Measurements from ENCODE around the gene SLC1A1. TPM values are rescaled to one million over a fixed set of nuclear protein-coding genes. Genes with fewer than 3 reads are reported as not detected.

Gene SLC1A1
- total RNA-seq, 2 experiments from 2014 or later: 0.13 TPM; not detected in 1

- ATAC-seq (no peak), DNase-seq (no peak)
- ChIA-PET CTCF (interaction anchor here (1.9 kb wide), 1 partner anchor 10 kb away, joined by 5 read pairs; no protein-coding TSS in a partner anchor), POLR2A (no interaction called here)
- Mint-ChIP-seq H3K4me3 (no peak overlapping the region), H3K4me1 (ENCODE audit: low read depth) (peaks cover 19% of the 10 kb centered on the region), H3K36me3 (ENCODE audit: low read depth) (no peaks in the 10 kb centered on the region), H3K27ac (no peak overlapping the region), H3K9me3 (ENCODE audit: insufficient read depth) (peaks cover 2% of the 10 kb centered on the region), H3K27me3 (ENCODE audit: low read depth) (peaks cover 19% of the 10 kb centered on the region)
Observed at GRCh38 chr9:4615251-4615650, 125.0 kb downstream of the SLC1A1 start.

GRCh38 chr9:4615778-4616177 is 125.5 kb downstream of the SLC1A1 start:
- ATAC-seq: peak; percentile 29
- DNase-seq: no peak
- Mint-ChIP-seq H3K4me1 (ENCODE audit: low read depth) (peaks cover 24% of the 10 kb centered on the region), H3K4me3 (no peak overlapping the region), H3K36me3 (ENCODE audit: low read depth) (peaks cover 5% of the 10 kb centered on the region), H3K27ac (no peak overlapping the region), H3K27me3 (ENCODE audit: low read depth) (peaks cover 19% of the 10 kb centered on the region), H3K9me3 (ENCODE audit: insufficient read depth) (peaks cover 7% of the 10 kb centered on the region)
- ChIA-PET POLR2A (no interaction called here), CTCF (no interaction called here)

GRCh38 chr9:4617752-4618151 is 127.5 kb downstream of the SLC1A1 start:
- ATAC-seq (no peak), DNase-seq (no peak)
- Mint-ChIP-seq H3K9me3 (ENCODE audit: insufficient read depth) (peaks cover 7% of the 10 kb centered on the region), H3K27ac (no peak overlapping the region), H3K27me3 (ENCODE audit: low read depth) (peaks cover 22% of the 10 kb centered on the region), H3K4me1 (ENCODE audit: low read depth) (peaks cover 29% of the 10 kb centered on the region), H3K4me3 (no peak overlapping the region), H3K36me3 (ENCODE audit: low read depth) (peaks cover 8% of the 10 kb centered on the region)
- CTCF ChIA-PET: no interaction called here
- POLR2A ChIA-PET: no interaction called here

- CTCF ChIA-PET: no interaction called here
Observed at GRCh38 chr9:4618700-4619099, 128.4 kb downstream of the SLC1A1 start.

GRCh38 chr9:4620057-4620765 is 129.9 kb downstream of the SLC1A1 start:
- Mint-ChIP-seq H3K27me3 (ENCODE audit: low read depth) (peaks cover 20% of the 10 kb centered on the region), H3K36me3 (ENCODE audit: low read depth) (peaks cover 8% of the 10 kb centered on the region), H3K27ac (peak overlapping the region; percentile 17), H3K4me3 (no peak overlapping the region), H3K4me1 (ENCODE audit: low read depth) (peaks cover 29% of the 10 kb centered on the region), H3K9me3 (ENCODE audit: insufficient read depth) (peaks cover 7% of the 10 kb centered on the region)
- ChIA-PET POLR2A (no interaction called here), CTCF (interaction anchor here (1.4 to 2.4 kb wide), 2 partner anchors 16 to 19 kb away, joined by 6 to 11 read pairs; no protein-coding TSS in a partner anchor)
- DNase-seq: peak; percentile 57
- peak; percentile 76 for ATAC-seq

More at GRCh38 chr9:4618700-4619099, 128.4 kb downstream of the SLC1A1 start:
- Mint-ChIP-seq H3K36me3 (ENCODE audit: low read depth) (peaks cover 8% of the 10 kb centered on the region), H3K27me3 (ENCODE audit: low read depth) (peaks cover 22% of the 10 kb centered on the region), H3K4me1 (ENCODE audit: low read depth) (peaks cover 29% of the 10 kb centered on the region), H3K27ac (no peak overlapping the region), H3K9me3 (ENCODE audit: insufficient read depth) (peaks cover 7% of the 10 kb centered on the region), H3K4me3 (no peak overlapping the region)
- POLR2A ChIA-PET: no interaction called here
- ATAC-seq: no peak
- DNase-seq: no peak

- ChIA-PET POLR2A (no interaction called here), CTCF (interaction anchor here (1.4 to 2.4 kb wide), 2 partner anchors 17 to 19 kb away, joined by 6 to 11 read pairs; no protein-coding TSS in a partner anchor)
- ATAC-seq (no peak), DNase-seq (no peak)
- Mint-ChIP-seq H3K4me1 (ENCODE audit: low read depth) (peaks cover 23% of the 10 kb centered on the region), H3K9me3 (ENCODE audit: insufficient read depth) (peaks cover 7% of the 10 kb centered on the region), H3K27me3 (ENCODE audit: low read depth) (peaks cover 16% of the 10 kb centered on the region), H3K27ac (no peak overlapping the region), H3K36me3 (ENCODE audit: low read depth) (peaks cover 8% of the 10 kb centered on the region), H3K4me3 (no peak overlapping the region)
Observed at GRCh38 chr9:4620881-4621555, 130.8 kb downstream of the SLC1A1 start.

GRCh38 chr9:4622016-4622415 is 131.7 kb downstream of the SLC1A1 start:
- CTCF ChIA-PET: no interaction called here
- DNase-seq: no peak
- no peak overlapping the region for H3K4me3 Mint-ChIP-seq
- peaks cover 7% of the 10 kb centered on the region for H3K9me3 Mint-ChIP-seq (ENCODE audit: insufficient read depth)
- no peak overlapping the region for H3K27ac Mint-ChIP-seq
- POLR2A ChIA-PET: no interaction called here
- peaks cover 8% of the 10 kb centered on the region for H3K36me3 Mint-ChIP-seq (ENCODE audit: low read depth)
- H3K4me1 Mint-ChIP-seq (ENCODE audit: low read depth): peaks cover 23% of the 10 kb centered on the region
- H3K27me3 Mint-ChIP-seq (ENCODE audit: low read depth): peaks cover 18% of the 10 kb centered on the region
- no peak for ATAC-seq

- H3K9me3 Mint-ChIP-seq (ENCODE audit: insufficient read depth): no peaks in the 10 kb centered on the region
- ATAC-seq (no peak), DNase-seq (no peak)
- ChIA-PET CTCF (no interaction called here), POLR2A (interaction anchor here (1.0 kb wide), 1 partner anchor 30 kb away, joined by 4 read pairs; no protein-coding TSS in a partner anchor)
- no peaks in the 10 kb centered on the region for H3K4me1 Mint-ChIP-seq (ENCODE audit: low read depth)
- H3K27ac Mint-ChIP-seq: no peak overlapping the region
- no peak overlapping the region for H3K4me3 Mint-ChIP-seq
- H3K36me3 Mint-ChIP-seq (ENCODE audit: low read depth): no peaks in the 10 kb centered on the region
- H3K27me3 Mint-ChIP-seq (ENCODE audit: low read depth): peaks cover 5% of the 10 kb centered on the region
Observed at GRCh38 chr9:4630836-4631235, 140.6 kb downstream of the SLC1A1 start.

Other genes with a start within 250 kb of the SLC1A1 start
- under 1 TPM; 0.29 to 0.34 TPM for gene GLIS3, start 190.4 kb upstream of the SLC1A1 start, total RNA-seq
- 1 to 10 TPM; 5.2 to 6.0 TPM for gene PLPP6, start 171.8 kb downstream of the SLC1A1 start, total RNA-seq
- under 1 TPM; 0.29 to 0.76 TPM for gene SPATA6L, start 176.0 kb downstream of the SLC1A1 start, total RNA-seq
- gene CDC37L1, start 189.1 kb downstream of the SLC1A1 start, total RNA-seq: 1 to 10 TPM; 8.0 to 8.9 TPM